Fibroblast of the aortic adventitia (primary cell): ENCODE measurements around the gene CXCR3. TPM values are rescaled to one million over a fixed set of nuclear protein-coding genes. Genes with fewer than 3 reads are reported as not detected.
"Not testable (repeated sequence)": the region's sequence is repeated elsewhere in the genome, so short reads cannot be mapped to it uniquely, and the experiment has no call there.

Experiments
- DNase-seq: peaks from one replicate; pipeline ENCODE4 v3.0.0-alpha.2; 2010; ENCODE audit warnings: low read depth
- H3K4me3 ChIP-seq: 2 replicates; pipeline ENCODE4 v1.5.1; 2011; ENCODE audit warnings: low read depth, mild to moderate bottlenecking, control low read depth, low read length, moderate library complexity
- total RNA-seq: library from RNA; depleted of rRNA; stranded (reverse); fragments of >200 nt; gene quantifications from 2 replicates; pipeline ENCODE4 v1.2.3, GENCODE V29; 2012; ENCODE audit warnings: low replicate concordance
- TF ChIP-seq, protein P1 (sequence below): IDR thresholded peaks from 2 replicates; pipeline ENCODE4 v1.5.1; 2011; ENCODE audit warnings: mild to moderate bottlenecking, low read length, control low read depth, inconsistent platforms; ENCODE audit not compliant: insufficient read depth

CXCR3 gene
- total RNA-seq, 1 donor, result not detected

DNA sequence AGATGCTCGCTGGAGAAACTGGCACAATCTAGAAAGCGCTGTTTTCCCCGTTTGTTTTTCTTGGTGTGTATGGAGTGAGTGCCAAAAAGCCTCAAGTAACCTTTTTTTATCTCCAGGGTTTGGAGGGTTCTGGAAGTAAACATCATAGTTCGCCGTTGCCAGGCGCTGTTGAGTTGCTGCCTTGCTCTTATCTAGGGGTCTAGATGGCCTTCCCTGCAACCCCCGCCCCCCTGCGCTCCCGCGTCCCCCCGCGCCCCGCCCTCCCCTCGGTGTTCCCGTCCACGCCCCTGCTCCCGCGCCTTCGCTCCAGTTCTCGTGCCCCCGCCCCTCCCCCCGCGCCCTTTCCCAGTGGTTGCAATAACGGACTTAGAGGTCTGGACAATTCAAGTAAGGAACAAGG, 40.6 kb downstream of the CXCR3 start:
- TF ChIP-seq, protein P1, sequence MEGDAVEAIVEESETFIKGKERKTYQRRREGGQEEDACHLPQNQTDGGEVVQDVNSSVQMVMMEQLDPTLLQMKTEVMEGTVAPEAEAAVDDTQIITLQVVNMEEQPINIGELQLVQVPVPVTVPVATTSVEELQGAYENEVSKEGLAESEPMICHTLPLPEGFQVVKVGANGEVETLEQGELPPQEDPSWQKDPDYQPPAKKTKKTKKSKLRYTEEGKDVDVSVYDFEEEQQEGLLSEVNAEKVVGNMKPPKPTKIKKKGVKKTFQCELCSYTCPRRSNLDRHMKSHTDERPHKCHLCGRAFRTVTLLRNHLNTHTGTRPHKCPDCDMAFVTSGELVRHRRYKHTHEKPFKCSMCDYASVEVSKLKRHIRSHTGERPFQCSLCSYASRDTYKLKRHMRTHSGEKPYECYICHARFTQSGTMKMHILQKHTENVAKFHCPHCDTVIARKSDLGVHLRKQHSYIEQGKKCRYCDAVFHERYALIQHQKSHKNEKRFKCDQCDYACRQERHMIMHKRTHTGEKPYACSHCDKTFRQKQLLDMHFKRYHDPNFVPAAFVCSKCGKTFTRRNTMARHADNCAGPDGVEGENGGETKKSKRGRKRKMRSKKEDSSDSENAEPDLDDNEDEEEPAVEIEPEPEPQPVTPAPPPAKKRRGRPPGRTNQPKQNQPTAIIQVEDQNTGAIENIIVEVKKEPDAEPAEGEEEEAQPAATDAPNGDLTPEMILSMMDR, result no peak
- no peak overlapping the region for H3K4me3 ChIP-seq
- no peak for DNase-seq

DNA sequence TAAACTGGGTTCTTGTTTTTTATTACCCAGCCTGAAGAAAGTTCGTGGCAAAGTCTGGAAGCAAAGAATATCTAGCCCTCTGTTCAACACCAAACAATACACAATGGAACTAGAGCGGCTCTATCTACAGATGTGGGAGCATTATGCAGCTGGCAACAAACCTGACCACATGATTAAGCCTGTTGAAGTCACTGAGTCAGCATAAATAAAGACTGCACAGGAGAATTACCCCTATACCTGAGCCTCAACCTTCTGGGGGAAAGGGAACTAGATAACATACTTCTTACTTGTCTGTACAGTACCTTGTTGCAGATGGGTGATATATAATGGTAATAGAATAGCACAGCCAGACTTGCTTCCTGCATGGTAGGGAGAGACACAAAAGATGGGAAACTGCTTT, 44.7 kb downstream of the CXCR3 start:
- no peak overlapping the region for H3K4me3 ChIP-seq
- no peak for DNase-seq
- TF ChIP-seq, protein P1, result no peak

DNA sequence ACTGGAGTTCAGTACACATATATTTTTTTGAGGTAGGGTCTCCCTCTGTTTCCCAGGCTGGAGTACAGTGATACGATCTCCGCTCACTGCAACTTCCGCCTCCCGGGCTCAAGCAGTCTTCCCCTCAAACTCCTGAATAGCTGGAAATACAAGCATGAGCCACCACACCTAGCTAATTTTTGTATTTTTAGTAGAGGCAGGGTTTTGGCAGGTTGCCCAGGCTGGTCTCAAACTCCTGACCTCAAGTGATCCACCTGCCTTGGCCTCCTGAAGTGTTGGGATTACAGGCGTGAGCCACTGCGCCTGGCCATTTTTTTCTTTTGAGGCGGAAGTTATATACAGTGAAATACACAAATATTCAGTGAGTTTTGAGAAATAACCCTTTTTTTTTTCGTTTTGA, 46.9 kb downstream of the CXCR3 start:
- not testable (repeated sequence) for DNase-seq, H3K4me3 ChIP-seq

Other genes with a start within 250 kb of the CXCR3 start
- 93.7 and 174 TPM in 2 replicates for gene OGT, start 85.4 kb downstream of the CXCR3 start, total RNA-seq
- gene GCNA, start 40.1 kb downstream of the CXCR3 start, total RNA-seq, result 2.3 and 2.4 TPM in 2 replicates
- gene CXorf49, start 99.8 kb upstream of the CXCR3 start, total RNA-seq, result not detected in 2 replicates
- not detected in 2 replicates for gene CXorf49B, start 144.8 kb upstream of the CXCR3 start, total RNA-seq